PFSK-1 (cell line): ENCODE results near the gene FANCC.

ENCODE experiments used
- FOXP2 ChIP-seq: optimal IDR thresholded peaks from 2 replicates; pipeline ENCODE3; 2011; ENCODE audit warnings: borderline replicate concordance, control low read depth, inconsistent platforms; ENCODE audit not compliant: insufficient read depth; ENCODE audit errors: extremely low read length, extremely low read depth
- POLR2AphosphoS5 ChIP-seq: IDR thresholded peaks from 2 replicates; pipeline ENCODE4 v1.6.1; 2012; ENCODE audit warnings: low read depth, mild to moderate bottlenecking, control low read depth, low read length, moderate library complexity
- REST ChIP-seq, 2 experiments: IDR thresholded peaks; 2 replicates each; pipeline versions ENCODE4 v1.6.1 to v1.8.0; 2011 to 2012; ENCODE audit warnings: low read depth in 2 of 2, low read length in 2 of 2, control low read depth in 1 of 2, inconsistent platforms in 1 of 2, mild to moderate bottlenecking in 1 of 2, moderate library complexity in 1 of 2; ENCODE audit not compliant: insufficient read depth in 1 of 2
- SIN3A ChIP-seq: IDR thresholded peaks from 2 replicates; pipeline ENCODE4 v1.6.1; 2012; ENCODE audit warnings: mild to moderate bottlenecking, low read length, moderate library complexity, borderline replicate concordance; ENCODE audit not compliant: insufficient read depth
- TAF1 ChIP-seq: IDR thresholded peaks from 2 replicates; pipeline ENCODE4 v1.6.1; 2012; ENCODE audit warnings: low read length, control low read depth, borderline replicate concordance; ENCODE audit not compliant: insufficient read depth

Gene FANCC

GRCh38 chr9:95283673-95284072 is 33.8 kb downstream of the FANCC start:
- TF ChIP-seq TAF1 = no peak
- no peak for TF ChIP-seq REST (IDR thresholded peaks at IDR 0.05; ENCODE audit: insufficient read depth in 1 of 2, low read depth in 2 of 2, low read length in 2 of 2)
- no peak for TF ChIP-seq SIN3A
- TF ChIP-seq FOXP2 = no peak
- TF ChIP-seq POLR2AphosphoS5 = no peak

GRCh38 chr9:95282332-95282731 is 35.2 kb downstream of the FANCC start:
- no peak for TF ChIP-seq POLR2AphosphoS5
- TF ChIP-seq SIN3A = no peak
- no peak for TF ChIP-seq REST (IDR thresholded peaks at IDR 0.05; ENCODE audit: insufficient read depth in 1 of 2, low read depth in 2 of 2, low read length in 2 of 2)
- no peak for TF ChIP-seq FOXP2
- TF ChIP-seq TAF1 = no peak

- TF ChIP-seq FOXP2 (no peak), SIN3A (no peak), REST (IDR thresholded peaks at IDR 0.05; ENCODE audit: insufficient read depth in 1 of 2, low read depth in 2 of 2, low read length in 2 of 2) (no peak), POLR2AphosphoS5 (no peak), TAF1 (no peak)
Measured at GRCh38 chr9:95280745-95281144, 36.8 kb downstream of the FANCC start.

GRCh38 chr9:95277509-95277908 is 40.0 kb downstream of the FANCC start:
- TF ChIP-seq SIN3A = no peak
- TF ChIP-seq POLR2AphosphoS5 = no peak
- TF ChIP-seq REST (IDR thresholded peaks at IDR 0.05; ENCODE audit: insufficient read depth in 1 of 2, low read depth in 2 of 2, low read length in 2 of 2) = no peak
- TF ChIP-seq TAF1 = no peak
- TF ChIP-seq FOXP2 = no peak

GRCh38 chr9:95276395-95276954 is 41.0 kb downstream of the FANCC start:
- no peak for TF ChIP-seq TAF1
- no peak for TF ChIP-seq POLR2AphosphoS5
- TF ChIP-seq SIN3A = no peak
- no peak for TF ChIP-seq REST (IDR thresholded peaks at IDR 0.05; ENCODE audit: insufficient read depth in 1 of 2, low read depth in 2 of 2, low read length in 2 of 2)
- no peak for TF ChIP-seq FOXP2
